HEK293 (cell line): ENCODE measurements around the gene DOK6.

ENCODE experiments used
- CTCF ChIP-seq: fragments of 450-650 bp; formaldehyde crosslinking; IDR thresholded peaks from 2 replicates; pipeline ENCODE4 v1.5.1; 2016; ENCODE audit warnings: missing biosample characterization, missing genetic modification characterization
- KLF1 ChIP-seq: fragments of 450-650 bp; formaldehyde crosslinking; IDR thresholded peaks from 2 replicates; pipeline ENCODE4 v1.5.1; 2016; ENCODE audit warnings: missing biosample characterization, missing genetic modification characterization
- PRDM2 ChIP-seq: fragments of 450-650 bp; formaldehyde crosslinking; IDR thresholded peaks from 2 replicates; pipeline ENCODE4 v1.5.1; 2016; ENCODE audit warnings: missing biosample characterization, missing genetic modification characterization, borderline replicate concordance
- SCRT1 ChIP-seq: fragments of 450-650 bp; formaldehyde crosslinking; IDR thresholded peaks from 2 replicates; pipeline ENCODE4 v1.5.1; 2016; ENCODE audit warnings: missing biosample characterization, missing genetic modification characterization, borderline replicate concordance
- YY1 ChIP-seq: fragments of 450-650 bp; formaldehyde crosslinking; IDR thresholded peaks from 2 replicates; pipeline ENCODE4 v1.5.1; 2018; ENCODE audit warnings: missing biosample characterization, missing genetic modification characterization
- ZBTB1 ChIP-seq: fragments of 450-650 bp; formaldehyde crosslinking; IDR thresholded peaks from 2 replicates; pipeline ENCODE4 v1.5.1; 2016; ENCODE audit warnings: missing biosample characterization, missing genetic modification characterization
- ZBTB11 ChIP-seq: fragments of 450-650 bp; formaldehyde crosslinking; conservative IDR thresholded peaks from 2 replicates; pipeline ENCODE4 v1.5.1; 2016; ENCODE audit warnings: low read depth, missing biosample characterization, missing genetic modification characterization
- ZBTB8A ChIP-seq: fragments of 450-650 bp; formaldehyde crosslinking; IDR thresholded peaks from 2 replicates; pipeline ENCODE4 v1.5.1; 2016; ENCODE audit warnings: missing biosample characterization, missing genetic modification characterization
- ZFHX2 ChIP-seq: fragments of 450-650 bp; formaldehyde crosslinking; conservative IDR thresholded peaks from 2 replicates; pipeline ENCODE4 v1.5.1; 2016; ENCODE audit warnings: missing biosample characterization, missing genetic modification characterization
- ZFP3 ChIP-seq: fragments of 450-650 bp; formaldehyde crosslinking; IDR thresholded peaks from 2 replicates; pipeline ENCODE4 v1.5.1; 2016; ENCODE audit warnings: low read depth, missing biosample characterization, missing genetic modification characterization
- ZNF280D ChIP-seq: fragments of 450-650 bp; formaldehyde crosslinking; IDR thresholded peaks from 2 replicates; pipeline ENCODE4 v1.5.1; 2016; ENCODE audit warnings: missing biosample characterization, missing genetic modification characterization
- ZNF549 ChIP-seq: fragments of 450-650 bp; IDR thresholded peaks from 2 replicates; pipeline ENCODE4 v1.5.1; 2018; ENCODE audit warnings: missing biosample characterization, missing genetic modification characterization, mild to moderate bottlenecking, inconsistent platforms, moderate library complexity
- ZNF664 ChIP-seq: fragments of 450-650 bp; formaldehyde crosslinking; IDR thresholded peaks from 2 replicates; pipeline ENCODE4 v1.5.1; 2016; ENCODE audit warnings: missing biosample characterization, missing genetic modification characterization
- ZNF707 ChIP-seq: fragments of 450-650 bp; formaldehyde crosslinking; IDR thresholded peaks from 2 replicates; pipeline ENCODE4 v1.5.1; 2016; ENCODE audit warnings: missing biosample characterization, missing genetic modification characterization

GRCh38 chr18:69898241-69898861 lies 497.7 kb downstream of the DOK6 start:
- TF ChIP-seq CTCF (tag by site-specific recombination) (no peak), KLF1 (tag by site-specific recombination) (no peak), YY1 (tag by site-specific recombination) (no peak), ZNF707 (tag by site-specific recombination) (no peak), ZNF664 (tag by site-specific recombination) (no peak), ZFHX2 (no peak), ZNF549 (tag by site-specific recombination) (no peak), ZNF280D (tag by site-specific recombination) (no peak), PRDM2 (tag by site-specific recombination) (no peak), ZBTB8A (tag by site-specific recombination) (no peak), ZFP3 (no peak), ZBTB1 (tag by site-specific recombination) (no peak), SCRT1 (tag by site-specific recombination) (no peak), ZBTB11 (tag by site-specific recombination) (no peak)
